Measurements from ENCODE around the gene PCDHGB1.
"Not testable (repeated sequence)": the region's sequence is repeated elsewhere in the genome, so short reads cannot be mapped to it uniquely, and the experiment has no call there.

PCDHGB1 gene

DNA sequence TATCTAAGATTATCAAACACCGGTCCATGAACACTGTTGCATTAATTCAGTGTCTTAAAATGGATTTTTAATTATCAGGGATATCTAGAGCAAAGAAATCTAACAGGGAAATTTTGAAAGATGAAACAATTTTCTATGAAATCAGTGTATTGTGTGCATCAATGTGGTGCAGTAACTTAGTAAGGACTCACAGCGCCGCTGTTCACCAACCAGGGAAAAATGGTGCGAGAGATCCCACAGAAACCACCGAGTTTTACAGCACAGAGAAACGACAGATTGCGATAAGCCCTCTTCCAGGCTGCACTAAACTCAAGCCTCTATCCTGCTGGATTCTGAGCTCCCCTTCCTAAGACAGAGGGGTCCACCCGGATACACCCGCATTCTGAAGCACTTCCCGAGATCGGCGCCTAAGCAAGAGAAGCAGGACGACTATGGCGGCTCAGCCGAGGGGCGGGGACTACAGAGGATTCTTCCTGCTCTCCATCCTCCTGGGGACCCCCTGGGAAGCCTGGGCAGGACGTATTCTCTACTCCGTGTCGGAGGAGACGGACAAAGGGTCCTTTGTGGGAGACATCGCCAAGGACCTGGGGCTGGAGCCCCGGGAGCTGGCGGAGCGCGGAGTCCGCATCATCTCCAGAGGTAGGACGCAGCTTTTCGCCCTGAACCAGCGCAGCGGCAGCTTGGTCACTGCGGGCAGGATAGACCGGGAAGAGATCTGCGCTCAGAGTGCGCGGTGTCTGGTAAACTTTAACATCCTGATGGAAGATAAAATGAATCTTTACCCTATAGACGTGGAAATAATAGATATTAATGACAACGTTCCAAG, 32.8 kb downstream of the PCDHGB1 start, which contains the start of gene PCDHGA7:
Gene PCDHGA7, plus strand, starts transcription at position 274 of the 826 bp plus-strand sequence. Its CDS starts 158 bp downstream, at position 432.
- no peak for DNase-seq (ENCODE audit: extremely low read depth, low read depth)
- peak; percentile 32 for TF ChIP-seq CTCF (IDR thresholded peaks at IDR 0.05; ENCODE audit: low read depth, low read length)

GRCh38 chr5:141383345-141383744, 33.4 kb downstream of the PCDHGB1 start:
- TF ChIP-seq CTCF (IDR thresholded peaks at IDR 0.05; ENCODE audit: low read depth, low read length), result no peak

GRCh38 chr5:141384471-141385267, 34.8 kb downstream of the PCDHGB1 start:
- DNase-seq (ENCODE audit: extremely low read depth, low read depth), result no peak

More at GRCh38 chr5:141383345-141383744, 33.4 kb downstream of the PCDHGB1 start:
- no peak for DNase-seq (ENCODE audit: extremely low read depth, low read depth)

GRCh38 chr5:141387557-141388311, 37.8 kb downstream of the PCDHGB1 start, which contains the start of gene PCDHGB4:
Gene PCDHGB4, plus strand, starts transcription at chr5:141387698. Its CDS starts 187 bp downstream, at chr5:141387885.
- peak; percentile 43 for TF ChIP-seq CTCF (IDR thresholded peaks at IDR 0.05; ENCODE audit: low read depth, low read length)
- not testable (repeated sequence) for DNase-seq (ENCODE audit: extremely low read depth, low read depth)

More at GRCh38 chr5:141384471-141385267, 34.8 kb downstream of the PCDHGB1 start:
- no peak for TF ChIP-seq CTCF (IDR thresholded peaks at IDR 0.05; ENCODE audit: low read depth, low read length)

- DNase-seq (ENCODE audit: extremely low read depth, low read depth), result no peak
- no peak for TF ChIP-seq CTCF (IDR thresholded peaks at IDR 0.05; ENCODE audit: low read depth, low read length)
Measured at GRCh38 chr5:141388661-141389060, 38.8 kb downstream of the PCDHGB1 start.

DNA sequence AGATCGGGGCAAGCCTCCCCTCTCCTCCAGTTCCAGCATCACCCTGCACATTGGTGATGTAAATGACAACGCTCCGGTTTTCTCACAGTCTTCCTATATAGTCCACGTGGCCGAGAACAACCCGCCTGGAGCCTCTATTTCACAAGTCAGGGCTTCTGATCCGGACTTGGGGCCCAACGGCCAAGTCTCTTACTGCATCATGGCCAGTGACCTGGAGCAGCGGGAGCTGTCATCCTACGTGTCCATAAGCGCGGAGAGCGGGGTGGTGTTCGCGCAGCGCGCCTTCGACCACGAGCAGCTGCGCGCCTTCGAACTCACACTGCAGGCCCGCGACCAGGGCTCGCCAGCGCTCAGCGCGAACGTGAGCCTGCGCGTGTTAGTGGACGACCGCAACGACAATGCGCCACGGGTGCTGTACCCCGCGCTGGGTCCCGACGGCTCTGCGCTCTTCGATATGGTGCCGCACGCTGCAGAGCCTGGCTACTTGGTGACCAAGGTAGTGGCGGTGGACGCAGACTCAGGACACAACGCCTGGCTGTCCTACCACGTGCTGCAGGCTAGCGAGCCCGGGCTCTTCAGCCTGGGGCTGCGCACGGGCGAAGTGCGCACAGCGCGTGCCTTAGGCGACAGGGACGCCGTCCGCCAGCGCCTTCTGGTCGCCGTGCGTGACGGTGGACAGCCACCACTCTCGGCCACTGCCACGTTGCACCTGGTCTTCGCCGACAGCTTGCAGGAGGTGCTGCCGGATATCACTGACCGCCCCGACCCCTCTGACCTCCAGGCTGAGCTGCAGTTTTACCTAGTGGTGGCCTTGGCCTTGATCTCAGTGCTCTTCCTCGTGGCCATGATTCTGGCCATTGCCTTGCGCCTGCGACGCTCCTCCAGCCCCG, 39.5 kb downstream of the PCDHGB1 start:
- no peak for TF ChIP-seq CTCF (IDR thresholded peaks at IDR 0.05; ENCODE audit: low read depth, low read length)
- no peak for DNase-seq (ENCODE audit: extremely low read depth, low read depth)

Data from AG09319 (cell line).